ENCODE results near the gene BTBD10. TPM values are rescaled to one million over a fixed set of nuclear protein-coding genes. Genes with fewer than 3 reads are reported as not detected.

BTBD10 gene
- total RNA-seq, result 21.4 and 32.8 TPM in 2 replicates

DNA sequence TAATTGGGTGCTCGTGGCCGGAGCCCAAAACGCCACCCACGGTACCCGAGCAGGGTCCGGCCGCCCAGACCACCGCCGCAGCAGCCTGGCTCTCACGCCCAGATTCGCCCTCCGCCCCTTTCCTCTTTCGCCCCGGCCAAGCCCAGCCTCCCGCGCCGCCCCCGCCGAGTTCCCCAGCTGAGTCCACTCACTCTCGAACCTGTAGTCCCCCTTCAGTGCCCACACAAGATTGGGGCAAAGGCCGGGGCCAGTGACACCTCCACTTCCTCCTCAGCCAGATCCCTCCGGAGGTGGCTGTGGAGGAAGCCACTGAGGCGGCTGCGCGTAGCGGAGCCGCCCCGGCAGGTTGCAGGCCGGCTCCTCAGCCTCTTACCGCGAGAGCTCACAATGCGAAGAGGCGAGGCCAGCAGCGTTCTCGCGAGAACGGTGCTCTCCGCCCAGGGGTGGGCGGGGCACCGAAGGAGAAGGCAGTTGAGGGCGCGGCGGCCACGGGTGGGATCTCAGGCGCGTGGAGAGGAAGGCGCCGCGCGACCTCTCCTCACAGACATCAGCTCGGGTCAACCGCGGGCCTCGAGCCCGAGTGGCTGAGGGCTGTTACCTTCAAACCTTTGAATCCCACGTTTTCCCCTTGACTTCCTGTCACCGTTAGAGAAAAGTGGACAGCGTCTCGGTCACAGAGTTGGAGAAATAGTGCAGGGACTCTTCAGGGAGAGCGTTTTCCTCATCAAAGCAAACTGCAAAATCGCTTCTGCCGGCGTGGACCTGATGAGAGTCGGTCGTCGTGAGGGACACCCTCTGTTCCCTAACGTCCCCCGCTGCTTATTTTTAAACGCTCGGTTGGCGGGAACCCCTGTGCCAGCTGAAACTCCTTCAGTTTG lies at the start of gene BTBD10:
Gene BTBD10 (minus strand): TSS at position 322 of the 878 bp plus-strand sequence. CDS start 18,098 bp downstream, outside the sequence.

DNA sequence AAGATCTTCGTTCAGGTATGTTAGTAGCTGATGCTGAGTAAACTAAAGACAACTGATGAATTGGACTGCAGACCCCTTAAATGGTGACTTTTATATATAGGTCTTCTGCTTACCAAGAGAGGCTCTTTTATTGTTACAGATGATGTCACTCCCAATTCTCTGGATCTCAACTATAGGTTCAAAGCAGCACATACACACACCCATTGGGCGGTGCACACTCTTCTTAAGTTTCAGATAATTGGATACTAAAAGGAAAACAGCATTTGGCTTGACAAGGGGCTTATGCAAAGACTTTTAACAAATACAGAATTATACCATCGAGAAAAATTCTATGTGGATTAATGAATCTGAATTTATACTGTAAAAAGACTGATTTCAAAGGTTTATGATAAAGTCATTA lies 32.9 kb upstream of the BTBD10 start, which contains the start of gene PTH:
Gene PTH (minus strand): TSS at position 69 of the 400 bp plus-strand sequence. CDS start 3,142 bp downstream, outside the sequence.

Other genes starting within 250 kb of the BTBD10 start
- 6.2 and 10.4 TPM in 2 replicates for gene BMAL1, start 185.4 kb downstream of the BTBD10 start, total RNA-seq
- not detected in 2 replicates for gene PTH, start 32.8 kb upstream of the BTBD10 start, total RNA-seq
- gene FAR1, start 205.4 kb upstream of the BTBD10 start, total RNA-seq, result 16.6 and 24.9 TPM in 2 replicates